HG03342 (cell line): Measurements from ENCODE around the gene EPN2.

ENCODE experiments used
- ATAC-seq: cut with Tn5 transposase; IDR thresholded peaks from one replicate; pipeline ENCODE4 v1.9.1; 2021; ENCODE audit warnings: mild to moderate bottlenecking, moderate library complexity; ENCODE audit not compliant: unreplicated experiment

EPN2 gene

DNA sequence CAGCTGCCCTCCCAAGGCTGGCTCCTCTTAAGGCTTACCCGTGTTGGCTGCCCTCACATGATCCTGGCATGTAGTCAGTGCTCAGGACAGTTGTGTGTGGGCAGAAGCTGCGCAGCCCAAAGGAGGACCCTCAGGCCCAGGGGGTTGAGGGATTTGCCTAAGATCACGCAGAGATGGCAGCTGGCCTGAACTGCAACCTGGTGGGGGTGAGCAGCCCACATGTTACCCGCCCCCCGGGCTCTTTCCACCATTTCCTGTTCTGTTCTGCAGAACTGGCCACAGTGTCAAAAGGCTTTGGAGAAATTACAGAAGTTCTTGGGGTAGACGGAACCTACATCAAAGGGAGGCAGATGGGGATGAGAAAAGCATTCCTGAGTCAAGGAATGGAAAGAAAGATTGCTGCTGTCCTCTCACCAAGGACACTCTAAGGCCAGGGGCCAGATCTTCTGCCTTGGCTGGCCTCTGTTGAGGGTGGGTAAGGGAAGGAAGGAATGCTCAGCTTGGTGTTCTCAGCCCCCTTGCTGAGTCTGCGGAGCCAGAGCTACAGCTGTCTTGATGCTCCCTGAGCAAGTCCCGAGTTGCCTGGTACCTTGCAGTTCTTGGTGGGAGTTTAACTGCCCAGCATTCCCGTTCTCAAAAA, 53.0 kb downstream of the EPN2 start:
- ATAC-seq, result no peak

DNA sequence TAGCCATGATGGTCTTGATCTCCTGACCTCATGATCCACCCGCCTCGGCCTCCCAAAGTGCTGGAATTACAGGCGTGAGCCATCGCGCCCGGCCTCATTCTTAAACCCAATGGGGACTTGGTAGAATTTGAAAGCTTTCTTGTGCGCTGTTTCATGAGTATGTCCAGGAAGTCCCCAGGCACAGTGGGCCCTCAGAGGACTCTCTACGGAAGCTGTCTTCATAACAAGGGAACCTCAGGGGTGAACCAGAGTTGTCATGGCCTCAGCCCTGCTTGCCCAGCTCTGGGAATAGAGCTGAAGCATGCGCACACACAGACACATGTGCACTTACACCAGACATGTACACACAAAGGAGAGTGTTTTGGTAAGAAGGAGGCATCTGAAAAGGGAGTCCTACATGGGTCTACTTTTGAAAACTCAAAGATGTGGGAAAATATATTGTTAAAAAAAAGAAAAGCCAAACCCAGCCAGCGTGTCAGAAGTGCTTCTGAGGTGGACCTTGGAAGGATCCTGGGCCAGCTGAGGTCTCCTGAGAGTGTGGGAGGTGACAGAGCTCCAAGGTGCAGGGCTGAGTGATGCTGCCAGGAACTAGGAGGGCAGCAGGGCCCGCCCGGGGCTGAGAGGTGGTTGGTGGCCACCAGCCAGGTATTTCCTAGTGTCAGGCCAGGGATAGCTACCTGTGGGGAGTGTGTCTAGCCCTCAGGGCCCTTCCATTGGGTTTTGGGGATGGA, 54.6 kb downstream of the EPN2 start:
- no peak for ATAC-seq

DNA sequence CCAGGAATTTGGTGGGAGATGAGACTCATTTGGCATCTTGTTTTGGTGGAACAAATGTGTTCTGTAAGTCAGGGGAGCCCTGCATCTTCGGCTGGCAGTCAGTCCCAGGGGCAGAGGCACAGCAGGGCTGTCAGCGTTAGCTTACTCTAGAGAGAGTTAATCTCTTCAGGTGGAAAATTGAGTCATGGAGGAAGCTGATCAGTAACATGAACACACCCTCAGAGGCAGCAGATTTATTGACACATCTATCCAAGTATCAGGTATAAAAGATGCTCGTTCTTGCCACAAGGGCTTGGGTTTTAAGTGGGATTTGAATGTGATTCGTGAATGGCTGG, 55.2 kb downstream of the EPN2 start:
- no peak for ATAC-seq

DNA sequence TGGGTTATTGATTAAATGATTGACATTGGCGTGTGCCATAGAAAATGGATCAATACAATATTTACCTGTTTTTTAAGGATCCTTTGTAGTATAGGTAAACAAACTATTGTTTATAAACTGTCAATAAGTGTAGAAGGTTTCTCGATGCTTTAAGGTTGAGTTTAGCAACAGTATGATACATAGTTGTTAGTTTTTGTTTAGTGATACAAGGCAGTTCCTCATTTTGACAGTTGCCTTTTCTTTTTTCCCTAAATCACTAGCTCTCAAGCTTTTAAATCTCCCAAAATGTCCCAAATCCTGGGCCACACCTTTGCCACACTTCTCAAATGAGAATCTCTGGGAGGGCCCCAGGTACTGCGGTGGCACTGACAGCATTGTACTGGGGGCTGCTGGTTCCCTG, 57.3 kb downstream of the EPN2 start:
- no peak for ATAC-seq

DNA sequence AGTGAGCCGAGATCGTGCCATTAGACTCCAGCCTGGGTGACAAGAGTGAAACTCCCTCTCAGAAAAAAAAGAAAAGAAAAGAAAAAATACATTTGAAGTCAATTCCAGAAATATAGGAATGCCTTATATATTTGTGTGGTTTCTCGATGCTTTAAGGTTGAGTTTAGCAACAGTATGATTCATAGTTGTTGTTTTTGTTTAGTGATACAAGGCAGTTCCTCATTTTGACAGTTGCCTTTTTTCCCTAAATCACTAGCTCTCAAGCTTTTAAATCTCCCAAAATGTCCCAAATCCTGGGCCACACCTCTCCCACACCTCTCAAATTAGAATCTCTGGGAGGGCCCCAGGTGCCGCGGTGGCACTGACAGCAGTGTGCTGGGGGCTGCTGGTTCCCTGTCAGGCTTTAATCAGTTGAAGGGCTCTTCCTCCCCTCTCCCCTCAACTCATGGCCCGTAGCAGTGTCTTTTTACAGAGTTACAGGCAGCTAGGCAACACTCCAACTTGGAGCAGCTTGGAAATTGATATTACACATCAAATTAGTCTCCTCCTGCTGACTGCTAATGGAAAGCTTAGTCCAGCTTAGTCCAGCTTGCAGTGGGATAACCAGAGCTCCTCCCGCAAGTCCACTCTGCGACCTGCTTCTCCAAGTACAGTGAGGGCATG, 58.4 kb downstream of the EPN2 start:
- ATAC-seq, result no peak

DNA sequence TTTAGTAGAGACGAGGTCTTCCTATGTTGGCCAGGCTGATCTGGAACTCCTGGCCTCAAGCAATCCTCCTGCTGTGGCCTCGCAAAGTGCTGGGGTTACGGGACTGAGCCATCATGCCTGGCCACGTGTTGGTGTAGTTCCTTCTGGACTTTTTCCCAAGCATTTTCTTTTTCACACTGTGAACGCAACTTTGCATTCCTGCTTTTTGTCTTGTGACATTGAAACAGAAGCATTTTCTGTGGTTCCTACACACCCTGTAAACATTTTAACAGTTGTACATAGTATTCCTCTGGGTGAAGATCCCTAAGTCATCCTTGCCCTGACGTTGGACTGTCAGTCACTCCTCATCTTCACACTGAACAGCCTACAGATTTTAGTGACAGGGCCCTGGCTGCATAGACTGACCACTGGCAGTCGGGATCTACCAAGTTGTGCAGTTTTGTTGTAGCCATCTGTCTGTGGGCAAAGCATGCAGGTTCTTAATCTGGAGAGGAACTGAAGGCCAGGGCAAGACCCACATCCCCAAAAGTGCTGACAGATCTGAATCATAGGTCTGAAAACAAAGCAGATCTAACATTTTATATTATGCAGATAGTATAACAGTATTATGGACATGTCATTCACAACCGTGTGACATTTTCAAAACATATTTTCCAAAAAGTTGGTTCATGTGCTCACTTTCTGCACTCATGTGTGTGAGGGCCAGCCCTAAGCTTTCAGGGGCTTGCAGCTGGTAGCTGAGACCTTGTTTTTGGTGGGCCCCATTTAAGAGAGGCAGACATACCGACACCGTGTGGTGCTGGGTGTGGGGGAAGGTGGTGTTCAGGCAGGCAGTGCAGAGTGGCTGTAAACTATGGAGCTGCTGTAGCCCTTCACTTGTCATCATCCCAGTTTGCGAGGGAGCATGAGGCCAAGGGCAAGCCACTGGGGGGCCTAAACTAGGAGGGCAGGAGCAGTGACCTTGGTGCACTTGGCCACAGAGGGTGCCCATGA, 59.9 kb downstream of the EPN2 start:
- ATAC-seq, result no peak

DNA sequence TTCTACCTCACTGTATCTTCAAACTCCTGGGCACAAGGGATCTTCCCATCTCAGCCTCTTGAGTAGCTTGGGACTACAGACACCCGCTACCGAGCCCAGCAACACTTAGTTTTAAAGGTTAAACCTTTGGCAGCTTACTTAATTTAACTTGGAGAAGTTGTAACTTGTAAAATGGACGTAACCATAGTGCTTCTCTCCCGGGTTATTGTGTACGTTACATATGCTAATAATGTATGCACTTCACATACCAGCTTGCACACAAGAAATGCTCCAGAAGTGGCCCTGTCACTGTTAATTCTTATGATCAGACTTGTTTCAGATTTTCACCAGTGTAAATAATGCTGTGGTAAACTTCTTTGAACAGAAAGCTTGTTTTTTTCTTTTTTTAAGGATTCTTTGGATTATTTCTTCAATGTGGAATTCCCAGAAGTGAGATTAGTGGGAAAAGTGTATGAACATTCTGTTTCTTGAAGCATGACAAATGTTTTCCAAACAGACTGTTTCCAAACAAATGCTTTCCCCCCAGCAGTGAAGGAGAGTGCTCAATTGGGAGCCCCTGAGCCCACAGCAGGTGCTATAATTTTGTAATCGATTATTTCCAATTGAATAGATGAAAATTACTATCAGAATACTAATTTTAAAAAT, 61.5 kb downstream of the EPN2 start:
- ATAC-seq, result no peak

DNA sequence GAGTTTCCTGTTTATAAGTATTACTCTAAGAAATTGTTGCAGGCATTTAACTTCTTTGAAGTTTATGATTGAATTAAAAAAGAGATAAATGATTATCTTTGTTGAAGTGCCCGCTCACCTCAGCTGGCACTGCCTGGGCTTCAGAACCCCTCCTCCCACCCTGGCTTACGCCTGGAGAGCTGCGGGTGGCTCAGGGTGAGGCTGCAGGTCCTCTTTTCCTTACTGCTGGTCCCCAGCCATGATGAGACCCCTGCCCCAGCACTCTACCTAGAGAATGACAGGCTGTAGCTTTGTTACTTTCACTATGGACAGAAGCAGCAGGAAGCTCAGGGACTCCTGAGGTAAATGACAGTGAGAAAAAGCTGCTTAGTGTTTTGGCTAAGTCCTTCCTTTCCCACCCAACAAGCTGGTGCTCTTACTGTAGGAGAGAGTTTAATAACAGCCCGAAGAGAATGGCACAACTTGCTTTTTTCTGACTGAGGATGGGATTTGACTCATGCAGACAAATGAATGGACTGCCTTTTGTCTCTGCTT, 62.1 kb downstream of the EPN2 start:
- ATAC-seq, result no peak

DNA sequence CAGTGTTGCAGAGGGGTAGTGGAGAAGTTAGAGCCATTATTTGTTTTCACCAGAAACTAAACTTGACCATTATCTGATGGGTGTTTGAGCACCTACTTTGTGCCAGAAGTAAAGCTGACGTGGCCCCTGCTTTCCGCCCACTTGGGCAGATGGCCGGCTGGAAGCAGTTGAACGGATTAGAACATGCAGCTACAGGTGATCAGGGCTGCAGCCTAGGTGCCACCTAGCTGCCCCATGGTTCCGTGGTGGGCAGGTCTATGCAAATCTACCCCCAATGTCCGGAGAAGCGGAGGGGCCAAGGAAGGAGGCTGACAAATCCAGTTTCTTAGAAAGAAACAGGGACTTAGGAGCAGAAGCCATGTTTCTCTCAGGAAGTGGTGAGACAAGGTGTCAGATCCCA, 62.7 kb downstream of the EPN2 start:
- ATAC-seq, result no peak

DNA sequence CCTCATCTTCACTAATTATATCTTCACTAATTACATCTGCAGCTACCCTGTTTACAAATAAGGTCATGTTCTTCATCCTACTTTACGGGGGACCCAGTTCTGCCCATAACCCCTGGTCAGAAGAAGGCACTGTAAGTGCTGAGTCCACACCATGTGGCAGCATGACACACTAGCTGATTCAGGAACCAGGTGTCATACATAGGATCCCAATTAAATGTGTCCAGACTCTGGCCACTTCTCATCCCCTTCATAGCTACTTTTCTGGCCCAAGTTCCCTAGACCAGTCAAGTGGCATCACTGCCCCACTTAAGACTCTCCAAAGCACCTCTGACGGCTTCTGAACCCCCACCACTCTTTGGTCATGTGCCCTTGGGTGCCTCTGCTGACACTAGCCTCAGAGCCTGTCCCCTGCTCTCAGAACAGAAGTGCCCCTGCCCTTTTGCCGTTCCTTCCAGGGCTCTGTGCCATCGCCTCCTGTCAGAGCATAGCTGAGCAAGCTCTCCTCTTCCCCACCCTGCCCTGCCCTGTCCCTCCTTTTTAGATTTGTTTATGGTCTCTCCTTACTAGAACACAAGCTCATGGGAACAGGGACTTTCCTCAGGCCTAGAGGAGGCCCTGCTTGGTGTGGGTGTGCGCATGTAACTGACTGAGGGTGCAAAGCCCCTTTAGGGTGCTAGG, 64.2 kb downstream of the EPN2 start:
- no peak for ATAC-seq

DNA sequence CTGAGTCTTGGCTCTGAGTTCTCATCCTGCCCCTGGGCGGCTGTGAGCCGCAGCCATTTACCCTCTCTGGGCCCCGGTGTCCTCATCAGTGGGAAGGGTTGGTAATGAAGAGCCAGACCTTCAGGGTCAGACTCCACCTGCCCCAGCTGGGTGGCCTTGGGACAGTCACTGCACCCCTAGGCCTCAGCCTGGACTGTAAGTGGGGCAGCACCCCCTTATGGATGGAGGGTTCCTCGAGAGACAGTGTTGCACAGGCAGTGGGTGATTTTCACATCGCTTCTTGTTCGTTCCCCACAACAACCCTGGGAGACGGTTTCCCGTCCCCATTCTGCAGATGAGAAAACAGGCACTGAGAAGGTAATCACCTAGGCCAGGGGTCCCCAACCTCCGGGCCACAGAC, 64.8 kb downstream of the EPN2 start:
- ATAC-seq, result no peak

DNA sequence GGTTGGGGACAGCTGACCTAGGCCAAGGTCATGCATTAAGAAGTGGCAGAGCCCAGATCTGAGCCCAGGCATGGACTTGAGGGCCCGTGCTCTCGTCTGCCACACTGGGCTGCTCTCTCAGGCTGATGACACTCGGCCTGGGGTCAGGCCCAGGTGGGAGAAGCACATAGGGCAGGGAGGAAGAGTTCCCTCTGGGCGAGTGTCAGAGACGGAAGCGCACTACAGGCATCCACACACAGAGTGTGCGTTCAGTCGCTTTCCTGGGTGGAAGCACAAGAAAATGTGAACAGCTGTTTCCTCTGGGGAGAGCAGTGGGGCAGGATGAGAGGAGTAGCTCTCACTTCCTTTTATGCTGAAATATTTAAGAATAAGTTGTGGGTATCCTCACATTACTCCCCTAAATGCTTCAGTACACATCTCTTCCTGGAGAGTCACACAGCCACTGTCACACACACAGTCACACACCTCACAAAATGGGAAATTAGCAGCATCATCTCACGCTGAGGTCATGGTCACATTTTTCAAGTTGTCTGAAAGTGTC, 65.7 kb downstream of the EPN2 start:
- no peak for ATAC-seq

DNA sequence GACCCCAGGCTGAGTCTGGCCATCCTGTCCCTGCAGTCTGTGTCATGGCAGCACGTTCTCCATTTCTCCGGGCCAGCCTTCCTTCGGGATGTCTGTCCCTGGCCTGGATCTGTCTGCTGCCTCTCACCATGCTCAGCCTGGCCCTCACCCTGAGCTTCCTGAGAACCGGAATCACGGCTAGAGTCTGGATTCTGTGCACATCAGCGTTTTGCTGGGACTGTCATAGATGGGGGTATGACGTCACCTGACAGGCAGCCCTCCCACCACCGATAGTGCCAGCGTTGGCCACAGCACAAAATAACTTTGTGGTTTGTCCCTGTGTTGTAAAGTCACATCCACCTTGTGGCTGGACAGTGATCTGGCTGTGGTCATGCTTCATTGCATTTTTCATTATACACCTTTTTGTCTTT, 66.2 kb downstream of the EPN2 start:
- no peak for ATAC-seq

DNA sequence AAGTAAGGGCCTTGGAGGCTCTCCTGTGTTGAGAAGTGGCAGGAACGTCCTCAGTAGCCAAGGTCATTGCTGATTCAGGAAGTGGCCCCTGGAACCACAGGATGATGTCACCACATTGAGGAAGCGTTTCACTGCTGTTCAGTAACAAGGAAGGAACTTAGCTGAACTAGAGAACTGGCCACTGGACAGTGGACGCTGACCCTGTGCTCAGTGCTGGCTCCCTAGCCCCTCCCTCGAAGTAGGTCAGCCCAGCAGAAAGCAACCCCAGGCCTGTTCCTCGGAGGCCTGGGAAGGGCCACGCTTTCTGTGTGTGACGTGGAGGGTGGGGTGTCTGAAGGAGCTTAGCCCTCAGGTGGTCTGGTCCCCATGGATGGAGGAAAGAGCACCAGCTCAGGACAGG, 67.0 kb downstream of the EPN2 start:
- ATAC-seq, result no peak

DNA sequence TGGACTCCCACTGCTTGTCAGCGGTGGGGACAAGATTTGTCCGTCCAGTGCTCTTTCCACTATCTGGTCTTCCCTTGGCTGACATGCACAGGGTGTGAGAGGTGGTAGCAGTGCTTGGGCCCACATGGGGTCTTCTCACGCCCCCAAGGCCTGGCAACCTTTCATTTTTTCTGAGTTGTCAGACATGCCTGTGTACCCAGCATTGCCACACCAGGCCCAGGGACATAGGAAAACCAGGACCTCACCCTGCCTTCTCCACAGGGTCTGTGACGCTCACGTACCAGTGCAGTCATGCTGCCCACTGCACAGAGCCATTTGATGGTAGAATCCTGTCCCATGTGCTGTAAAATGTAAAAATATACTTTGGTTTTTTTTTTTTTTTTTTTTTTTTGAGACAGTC, 67.6 kb downstream of the EPN2 start:
- ATAC-seq, result no peak

DNA sequence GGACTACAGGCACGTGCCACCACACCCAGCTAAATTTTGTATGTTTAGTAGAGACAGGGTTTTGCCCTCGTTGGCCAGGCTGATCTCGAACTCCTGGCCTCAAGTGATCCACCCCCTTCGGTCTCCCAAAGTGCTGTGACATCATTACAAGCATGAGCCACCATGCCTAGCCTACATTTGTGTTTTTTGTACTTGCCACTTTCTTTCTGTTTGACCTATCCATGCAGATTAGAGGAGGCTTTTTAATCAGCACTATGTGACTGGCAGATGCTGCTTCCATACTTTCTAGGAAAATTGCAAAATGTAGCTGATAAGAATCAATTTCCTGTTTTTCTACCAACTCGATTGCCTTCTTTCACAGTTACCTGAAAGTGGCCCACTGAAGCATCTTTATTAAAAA, 68.1 kb downstream of the EPN2 start:
- no peak for ATAC-seq

DNA sequence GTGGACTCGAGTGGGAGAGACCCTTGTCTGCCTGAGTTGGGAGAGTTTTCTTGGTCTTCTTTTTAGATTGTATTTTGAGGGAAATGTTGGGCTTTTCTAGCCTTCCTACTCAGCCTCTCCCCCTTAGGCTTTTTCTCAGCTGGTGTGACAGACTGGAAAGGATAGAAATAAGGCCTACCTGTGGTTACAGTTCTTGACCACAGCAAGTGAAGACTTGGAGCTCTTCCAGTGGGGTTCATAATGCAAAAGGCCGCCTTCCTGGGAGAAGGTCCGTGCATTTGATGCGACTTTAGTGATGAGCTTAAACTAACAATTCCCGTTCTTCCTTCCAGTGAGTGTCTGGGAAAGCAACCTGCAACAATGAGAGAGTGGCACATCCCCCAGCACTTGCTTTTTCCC, 68.6 kb downstream of the EPN2 start:
- no peak for ATAC-seq

DNA sequence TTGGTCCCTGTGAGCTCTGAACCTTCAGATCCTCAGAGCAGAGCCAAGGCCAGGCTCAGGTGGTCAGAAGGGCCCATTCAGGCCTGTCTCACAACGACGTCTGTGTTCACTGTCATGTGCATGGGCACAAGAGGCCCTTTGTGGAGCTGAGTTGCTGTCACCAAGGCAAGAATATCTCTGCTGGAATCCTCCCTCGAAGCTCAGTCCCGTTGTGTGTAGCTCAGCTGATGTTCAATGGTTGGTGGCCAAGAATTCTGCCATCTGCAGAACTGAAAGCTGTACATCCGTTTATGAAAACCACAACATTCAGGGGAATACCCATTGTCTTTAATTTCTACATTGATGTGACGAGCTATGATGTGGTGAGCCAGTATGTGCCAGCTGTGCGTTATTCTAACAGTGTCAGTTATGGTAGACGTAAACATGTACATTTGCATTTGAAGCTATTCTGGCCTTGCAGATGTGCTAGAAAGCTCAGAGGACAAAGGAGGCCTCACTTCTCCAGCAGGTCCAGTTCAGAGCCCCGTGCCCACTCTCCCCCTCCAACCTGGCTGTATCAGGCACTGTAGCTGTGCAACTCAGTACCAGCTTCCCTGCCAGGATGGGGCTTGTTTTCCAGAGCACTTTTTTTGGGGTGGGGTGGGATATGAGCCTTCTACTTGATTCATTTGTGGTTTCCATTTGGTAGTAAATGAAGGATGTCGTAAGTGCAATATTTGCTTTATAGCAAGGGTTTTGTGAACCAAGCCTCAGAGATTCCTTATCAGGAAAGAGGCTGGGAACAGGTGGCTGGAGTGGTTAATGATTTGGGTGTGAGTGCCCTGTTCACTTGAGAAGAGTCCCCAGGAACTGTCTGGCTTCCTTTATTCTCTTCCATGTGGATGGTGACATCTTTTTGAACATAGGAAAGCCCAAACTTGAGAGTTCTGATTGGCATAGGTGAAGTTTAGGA, 69.3 kb downstream of the EPN2 start:
- peak; percentile 83 for ATAC-seq

DNA sequence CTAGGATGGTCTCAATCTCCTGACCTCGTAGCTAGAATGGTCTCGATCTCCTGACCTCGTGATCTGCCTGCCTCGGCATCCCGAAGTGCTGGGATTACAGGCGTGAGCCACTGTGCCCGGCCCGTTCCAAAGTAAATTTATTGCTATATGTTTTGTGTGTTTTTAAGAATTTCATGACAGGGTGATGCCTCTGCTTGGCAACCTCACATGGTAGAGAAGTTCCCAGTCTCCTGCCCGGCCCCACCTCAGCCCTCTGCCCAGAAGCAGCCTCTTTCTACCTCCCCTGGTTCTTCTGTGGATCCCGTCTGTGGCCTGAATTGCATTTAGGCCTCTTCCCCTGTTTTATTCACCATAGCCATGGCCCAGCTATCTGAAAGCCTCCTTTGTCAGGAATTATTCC, 70.4 kb downstream of the EPN2 start:
- no peak for ATAC-seq
